ENCODE data around the gene CEL.
"Not testable (repeated sequence)": the region's sequence is repeated elsewhere in the genome, so short reads cannot be mapped to it uniquely, and the experiment has no call there.

CEL gene

DNA sequence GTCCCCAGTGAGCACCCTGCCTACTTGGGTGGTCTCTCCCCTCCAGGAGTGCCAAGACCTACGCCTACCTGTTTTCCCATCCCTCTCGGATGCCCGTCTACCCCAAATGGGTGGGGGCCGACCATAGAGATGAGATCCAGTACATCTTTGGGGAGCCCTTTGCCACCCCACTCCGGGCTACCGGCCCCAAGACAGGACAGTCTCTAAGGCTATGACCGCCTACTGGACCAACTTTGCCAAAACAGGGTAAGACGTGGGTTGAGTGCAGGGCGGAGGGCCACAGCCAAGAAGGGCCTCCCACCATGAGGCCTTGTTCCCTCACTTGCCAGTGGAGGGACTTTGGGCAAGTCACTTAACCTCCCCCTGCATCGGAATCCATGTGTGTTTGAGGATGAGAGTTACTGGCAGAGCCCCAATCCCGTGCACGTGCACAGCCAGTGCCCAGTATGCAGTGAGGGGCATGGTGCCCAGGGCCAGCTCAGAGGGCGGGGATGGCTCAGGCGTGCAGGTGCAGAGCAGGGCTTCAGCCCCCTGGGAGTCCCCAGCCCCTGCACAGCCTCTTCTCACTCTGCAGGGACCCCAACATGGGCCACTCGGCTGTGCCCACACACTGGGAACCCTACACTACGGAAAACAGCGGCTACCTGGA is 24.6 kb downstream of the CEL start:
- H3K27me3 Mint-ChIP-seq (ENCODE audit: low read depth); H3K27ac Mint-ChIP-seq; H3K9me3 Mint-ChIP-seq; H3K36me3 Mint-ChIP-seq (ENCODE audit: low read depth); H3K4me3 Mint-ChIP-seq; H3K4me1 Mint-ChIP-seq: not testable (repeated sequence)

DNA sequence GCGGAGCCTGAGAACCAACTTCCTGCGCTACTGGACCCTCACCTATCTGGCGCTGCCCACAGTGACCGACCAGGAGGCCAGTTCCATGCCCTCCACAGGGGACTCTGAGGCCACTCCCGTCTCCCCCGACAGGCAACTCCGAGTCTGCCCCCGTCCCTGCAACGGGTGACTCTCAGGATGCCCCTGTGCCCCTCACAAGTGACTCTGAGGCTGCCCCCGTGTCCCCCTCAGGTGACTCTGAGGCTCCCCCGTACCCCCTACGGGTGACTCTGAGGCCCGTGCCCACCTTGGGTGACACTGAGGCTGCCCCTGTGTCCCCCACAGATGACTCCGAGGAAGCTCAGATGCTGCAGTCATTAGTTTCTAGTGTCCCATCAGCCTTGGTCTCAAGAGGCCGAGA is 25.1 kb downstream of the CEL start:
- Mint-ChIP-seq H3K27me3 (ENCODE audit: low read depth) (no peaks in the 10 kb centered on the region), H3K36me3 (ENCODE audit: low read depth) (peaks cover 4% of the 10 kb centered on the region), H3K27ac (no peak overlapping the region), H3K4me1 (no peaks in the 10 kb centered on the region), H3K9me3 (no peaks in the 10 kb centered on the region), H3K4me3 (no peak overlapping the region)
- TF ChIP-seq, protein P1, sequence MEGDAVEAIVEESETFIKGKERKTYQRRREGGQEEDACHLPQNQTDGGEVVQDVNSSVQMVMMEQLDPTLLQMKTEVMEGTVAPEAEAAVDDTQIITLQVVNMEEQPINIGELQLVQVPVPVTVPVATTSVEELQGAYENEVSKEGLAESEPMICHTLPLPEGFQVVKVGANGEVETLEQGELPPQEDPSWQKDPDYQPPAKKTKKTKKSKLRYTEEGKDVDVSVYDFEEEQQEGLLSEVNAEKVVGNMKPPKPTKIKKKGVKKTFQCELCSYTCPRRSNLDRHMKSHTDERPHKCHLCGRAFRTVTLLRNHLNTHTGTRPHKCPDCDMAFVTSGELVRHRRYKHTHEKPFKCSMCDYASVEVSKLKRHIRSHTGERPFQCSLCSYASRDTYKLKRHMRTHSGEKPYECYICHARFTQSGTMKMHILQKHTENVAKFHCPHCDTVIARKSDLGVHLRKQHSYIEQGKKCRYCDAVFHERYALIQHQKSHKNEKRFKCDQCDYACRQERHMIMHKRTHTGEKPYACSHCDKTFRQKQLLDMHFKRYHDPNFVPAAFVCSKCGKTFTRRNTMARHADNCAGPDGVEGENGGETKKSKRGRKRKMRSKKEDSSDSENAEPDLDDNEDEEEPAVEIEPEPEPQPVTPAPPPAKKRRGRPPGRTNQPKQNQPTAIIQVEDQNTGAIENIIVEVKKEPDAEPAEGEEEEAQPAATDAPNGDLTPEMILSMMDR (IDR thresholded peaks at IDR 0.05; ENCODE audit: unreplicated experiment in 3 of 3) = no peak

DNA sequence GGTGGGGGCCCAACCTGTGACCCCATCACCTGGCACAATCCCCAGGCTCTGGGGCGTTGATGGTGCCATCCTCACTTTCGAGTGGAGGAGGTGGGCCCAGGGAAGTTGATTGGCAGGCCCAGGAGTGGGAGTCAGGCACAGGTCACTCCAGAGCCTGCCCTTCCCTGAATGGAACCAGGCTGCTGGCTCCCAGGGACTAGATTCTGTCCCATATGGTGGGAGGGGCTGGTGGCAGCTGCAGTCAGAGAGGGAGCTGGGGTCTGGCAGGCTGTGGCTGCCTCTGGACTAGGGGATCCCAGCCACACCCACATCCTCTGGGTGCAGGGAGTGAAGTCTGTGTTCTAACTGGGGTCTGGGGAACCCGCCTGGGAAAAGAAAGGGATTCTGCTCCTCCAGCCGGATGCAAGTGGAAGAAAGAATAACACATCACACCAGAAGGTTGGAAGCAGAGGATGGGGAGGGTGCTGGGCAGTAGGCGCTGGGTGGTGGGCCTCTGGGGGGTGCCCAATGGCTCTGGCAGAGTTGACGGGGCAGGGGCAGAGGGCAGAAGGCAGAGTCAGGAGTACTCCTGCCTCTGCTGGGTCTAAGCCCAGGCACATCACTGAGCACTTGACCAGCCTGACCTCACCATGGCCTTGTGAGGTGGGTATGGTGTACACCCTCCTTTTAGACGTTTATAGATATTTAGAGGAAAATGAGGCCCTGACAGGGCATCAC is 25.8 kb downstream of the CEL start:
- TF ChIP-seq, protein P1 (IDR thresholded peaks at IDR 0.05; ENCODE audit: unreplicated experiment in 3 of 3) = no peak
- Mint-ChIP-seq H3K9me3 (no peaks in the 10 kb centered on the region), H3K27ac (no peak overlapping the region), H3K4me1 (no peaks in the 10 kb centered on the region), H3K4me3 (no peak overlapping the region), H3K27me3 (ENCODE audit: low read depth) (no peaks in the 10 kb centered on the region), H3K36me3 (ENCODE audit: low read depth) (peaks cover 8% of the 10 kb centered on the region)

DNA sequence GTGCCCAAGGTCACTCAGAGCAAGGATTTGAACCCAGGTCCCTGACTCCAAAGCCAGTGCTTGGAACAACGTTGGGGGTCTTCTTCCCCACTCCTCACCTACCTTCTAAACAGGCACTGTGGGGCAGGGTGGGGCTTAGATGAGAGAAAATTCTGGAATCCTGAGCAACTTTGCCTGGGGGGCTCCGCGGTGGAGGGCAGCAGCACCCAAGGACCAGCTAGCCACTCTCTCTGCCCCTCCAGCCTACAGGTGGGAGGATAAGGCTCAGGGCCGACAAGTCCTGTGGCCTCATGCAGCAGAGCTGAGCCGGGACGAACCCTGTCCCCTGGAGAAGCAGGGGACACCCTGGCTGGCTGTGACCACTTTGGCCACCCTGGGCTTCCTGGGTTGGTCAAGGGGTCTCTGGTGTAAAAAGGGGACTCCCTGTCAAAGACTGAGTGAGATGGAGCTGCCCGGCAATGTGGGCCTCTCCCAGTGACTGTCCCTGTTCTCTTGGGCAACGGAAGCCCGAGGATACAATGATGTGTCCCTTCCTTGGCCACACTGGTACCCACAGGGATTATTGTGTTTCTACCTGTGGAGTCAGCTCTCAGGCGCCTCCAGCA is 26.5 kb downstream of the CEL start:
- Mint-ChIP-seq H3K27ac (no peak overlapping the region), H3K27me3 (ENCODE audit: low read depth) (no peaks in the 10 kb centered on the region), H3K36me3 (ENCODE audit: low read depth) (peaks cover 13% of the 10 kb centered on the region), H3K4me3 (no peak overlapping the region), H3K4me1 (no peaks in the 10 kb centered on the region), H3K9me3 (no peaks in the 10 kb centered on the region)
- TF ChIP-seq, protein P1 (IDR thresholded peaks at IDR 0.05; ENCODE audit: unreplicated experiment in 3 of 3) = no peak

DNA sequence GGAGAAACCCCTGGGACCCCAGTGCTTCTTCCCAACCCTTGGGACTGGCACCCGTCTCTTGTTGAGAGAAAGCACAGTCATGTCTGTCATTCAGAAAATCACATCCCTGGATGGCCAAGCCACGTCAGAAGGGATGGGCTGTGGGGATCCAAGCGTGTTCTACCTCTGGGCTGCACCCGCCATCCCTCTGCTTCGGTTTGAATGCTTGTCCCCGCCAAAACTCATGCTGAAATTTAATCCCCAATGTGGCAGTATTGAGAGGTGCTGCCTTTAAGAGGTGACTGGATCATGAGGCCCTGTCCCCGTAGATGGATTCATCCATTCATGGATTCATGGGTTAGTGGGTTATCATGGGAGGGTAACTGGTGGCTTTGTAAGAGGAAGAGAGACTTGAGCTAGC is 27.0 kb downstream of the CEL start:
- TF ChIP-seq, protein P1 (IDR thresholded peaks at IDR 0.05; ENCODE audit: unreplicated experiment in 3 of 3) = no peak
- H3K36me3 Mint-ChIP-seq (ENCODE audit: low read depth) = peaks cover 13% of the 10 kb centered on the region
- no peaks in the 10 kb centered on the region for H3K9me3 Mint-ChIP-seq
- H3K27me3 Mint-ChIP-seq (ENCODE audit: low read depth) = no peaks in the 10 kb centered on the region
- H3K4me1 Mint-ChIP-seq = no peaks in the 10 kb centered on the region
- no peak overlapping the region for H3K27ac Mint-ChIP-seq
- H3K4me3 Mint-ChIP-seq = no peak overlapping the region

DNA sequence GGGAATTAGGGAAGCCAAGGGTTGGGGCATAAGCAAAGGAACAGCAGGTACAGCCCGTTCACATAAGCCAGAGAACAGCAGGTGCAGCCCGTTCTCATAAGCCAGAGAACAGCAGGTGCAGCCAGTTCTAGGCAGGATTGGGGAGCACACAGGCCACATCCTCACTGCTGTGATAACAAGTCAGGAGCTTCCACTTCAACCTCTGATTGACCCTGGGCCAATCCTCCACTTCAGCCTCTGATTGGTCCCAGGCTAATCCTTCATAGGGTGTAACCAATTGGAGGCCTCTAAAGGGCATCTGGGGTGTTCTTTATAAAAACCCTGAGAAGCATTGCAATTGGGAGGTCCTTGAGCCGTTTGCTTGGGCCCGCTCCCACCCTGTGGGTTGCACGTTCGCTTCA is 27.5 kb downstream of the CEL start:
- Mint-ChIP-seq H3K9me3 (no peaks in the 10 kb centered on the region), H3K27ac (no peak overlapping the region), H3K4me1 (no peaks in the 10 kb centered on the region), H3K4me3 (no peak overlapping the region), H3K27me3 (ENCODE audit: low read depth) (no peaks in the 10 kb centered on the region), H3K36me3 (ENCODE audit: low read depth) (peaks cover 13% of the 10 kb centered on the region)
- TF ChIP-seq, protein P1 (IDR thresholded peaks at IDR 0.05; ENCODE audit: unreplicated experiment in 3 of 3) = no peak
